ENCODE measurements around the gene RAP1GAP2.

GRCh38 chr17:2803971-2804370 is 7.7 kb downstream of the RAP1GAP2 start:
- TF ChIP-seq POLR2AphosphoS5 (IDR thresholded peaks at IDR 0.05) = no peak
- no peak for TF ChIP-seq POLR2A (IDR thresholded peaks at IDR 0.05)
- no peak for TF ChIP-seq CTCF (IDR thresholded peaks at IDR 0.05 in 8 of 11, conservative IDR thresholded peaks at IDR 0.05 in 3 of 11)

All from spleen (tissue), 7 donors.